LNCaP clone FGC (cell line): ENCODE data around the gene SMYD4.
"Not testable (repeated sequence)": the region's sequence is repeated elsewhere in the genome, so short reads cannot be mapped to it uniquely, and the experiment has no call there.

Source experiments
- DNase-seq: peaks from one replicate; pipeline ENCODE4 v3.0.0-alpha.2; 2011; ENCODE audit warnings: low read depth
- H3K4me3 ChIP-seq: 2 replicates; pipeline ENCODE4 v1.5.1; 2011; ENCODE audit warnings: mild to moderate bottlenecking, low read depth, low read length, control low read depth
- TF ChIP-seq, protein P1 (sequence below): IDR thresholded peaks from 2 replicates; pipeline ENCODE4 v1.5.1; 2012; ENCODE audit warnings: mild to moderate bottlenecking; ENCODE audit not compliant: control insufficient read depth, insufficient read depth; ENCODE audit errors: extremely low read depth

Gene SMYD4

GRCh38 chr17:1750628-1751027, 79.1 kb downstream of the SMYD4 start:
- DNase-seq, result no peak
- TF ChIP-seq, protein P1, sequence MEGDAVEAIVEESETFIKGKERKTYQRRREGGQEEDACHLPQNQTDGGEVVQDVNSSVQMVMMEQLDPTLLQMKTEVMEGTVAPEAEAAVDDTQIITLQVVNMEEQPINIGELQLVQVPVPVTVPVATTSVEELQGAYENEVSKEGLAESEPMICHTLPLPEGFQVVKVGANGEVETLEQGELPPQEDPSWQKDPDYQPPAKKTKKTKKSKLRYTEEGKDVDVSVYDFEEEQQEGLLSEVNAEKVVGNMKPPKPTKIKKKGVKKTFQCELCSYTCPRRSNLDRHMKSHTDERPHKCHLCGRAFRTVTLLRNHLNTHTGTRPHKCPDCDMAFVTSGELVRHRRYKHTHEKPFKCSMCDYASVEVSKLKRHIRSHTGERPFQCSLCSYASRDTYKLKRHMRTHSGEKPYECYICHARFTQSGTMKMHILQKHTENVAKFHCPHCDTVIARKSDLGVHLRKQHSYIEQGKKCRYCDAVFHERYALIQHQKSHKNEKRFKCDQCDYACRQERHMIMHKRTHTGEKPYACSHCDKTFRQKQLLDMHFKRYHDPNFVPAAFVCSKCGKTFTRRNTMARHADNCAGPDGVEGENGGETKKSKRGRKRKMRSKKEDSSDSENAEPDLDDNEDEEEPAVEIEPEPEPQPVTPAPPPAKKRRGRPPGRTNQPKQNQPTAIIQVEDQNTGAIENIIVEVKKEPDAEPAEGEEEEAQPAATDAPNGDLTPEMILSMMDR, result no peak
- no peak overlapping the region for H3K4me3 ChIP-seq

DNA sequence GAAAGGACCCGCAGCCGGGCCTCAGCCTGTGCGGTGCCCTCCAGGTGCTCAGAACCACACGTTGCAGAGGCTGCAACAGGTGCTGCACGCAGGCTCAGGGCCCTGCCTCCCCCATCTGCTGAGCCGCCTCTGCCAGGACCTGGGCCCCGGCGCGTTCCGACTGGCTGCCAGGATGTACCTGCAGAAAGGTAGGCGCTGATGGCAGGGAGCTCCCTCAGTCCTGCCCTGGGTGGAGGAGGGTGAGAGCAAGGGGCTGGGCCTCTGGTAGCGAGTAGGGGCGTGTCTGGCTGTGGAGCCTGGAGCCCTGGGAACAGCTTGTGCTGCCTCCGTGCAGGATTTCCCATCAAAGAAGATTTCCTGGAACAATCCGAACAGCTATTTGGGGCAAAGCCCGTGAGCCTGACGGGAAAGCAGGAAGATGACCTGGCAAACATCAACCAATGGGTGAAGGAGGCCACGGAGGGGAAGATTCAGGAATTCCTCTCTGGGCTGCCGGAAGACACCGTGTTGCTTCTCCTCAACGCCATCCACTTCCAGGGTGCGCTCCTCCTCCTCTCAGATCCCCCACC, 82.6 kb downstream of the SMYD4 start:
- no peak for DNase-seq
- no peak overlapping the region for H3K4me3 ChIP-seq
- TF ChIP-seq, protein P1, result no peak

DNA sequence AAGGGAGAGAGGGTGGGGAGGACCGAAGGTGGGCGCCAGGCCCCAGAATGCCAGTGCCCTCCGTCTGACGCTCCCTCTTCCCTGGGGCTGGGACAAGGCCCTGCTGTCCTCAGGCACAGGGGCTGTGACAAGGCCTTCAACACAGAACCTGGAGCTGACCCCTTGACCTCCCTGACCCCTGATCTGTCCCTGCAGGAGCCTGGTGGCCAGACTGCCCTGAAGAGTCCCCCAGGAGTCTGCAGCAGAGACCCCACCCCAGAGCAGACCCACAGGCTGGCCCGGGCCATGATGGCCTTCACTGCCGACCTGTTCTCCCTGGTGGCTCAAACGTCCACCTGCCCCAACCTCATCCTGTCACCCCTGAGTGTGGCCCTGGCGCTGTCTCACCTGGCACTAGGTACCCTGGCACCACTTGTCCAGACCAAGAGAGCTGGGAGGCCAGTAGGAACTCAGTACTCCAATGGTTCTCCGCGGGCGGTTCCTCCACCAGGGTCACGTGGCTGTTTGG, 84.1 kb downstream of the SMYD4 start:
- no peak for DNase-seq
- H3K4me3 ChIP-seq, result no peak overlapping the region
- TF ChIP-seq, protein P1, result no peak

DNA sequence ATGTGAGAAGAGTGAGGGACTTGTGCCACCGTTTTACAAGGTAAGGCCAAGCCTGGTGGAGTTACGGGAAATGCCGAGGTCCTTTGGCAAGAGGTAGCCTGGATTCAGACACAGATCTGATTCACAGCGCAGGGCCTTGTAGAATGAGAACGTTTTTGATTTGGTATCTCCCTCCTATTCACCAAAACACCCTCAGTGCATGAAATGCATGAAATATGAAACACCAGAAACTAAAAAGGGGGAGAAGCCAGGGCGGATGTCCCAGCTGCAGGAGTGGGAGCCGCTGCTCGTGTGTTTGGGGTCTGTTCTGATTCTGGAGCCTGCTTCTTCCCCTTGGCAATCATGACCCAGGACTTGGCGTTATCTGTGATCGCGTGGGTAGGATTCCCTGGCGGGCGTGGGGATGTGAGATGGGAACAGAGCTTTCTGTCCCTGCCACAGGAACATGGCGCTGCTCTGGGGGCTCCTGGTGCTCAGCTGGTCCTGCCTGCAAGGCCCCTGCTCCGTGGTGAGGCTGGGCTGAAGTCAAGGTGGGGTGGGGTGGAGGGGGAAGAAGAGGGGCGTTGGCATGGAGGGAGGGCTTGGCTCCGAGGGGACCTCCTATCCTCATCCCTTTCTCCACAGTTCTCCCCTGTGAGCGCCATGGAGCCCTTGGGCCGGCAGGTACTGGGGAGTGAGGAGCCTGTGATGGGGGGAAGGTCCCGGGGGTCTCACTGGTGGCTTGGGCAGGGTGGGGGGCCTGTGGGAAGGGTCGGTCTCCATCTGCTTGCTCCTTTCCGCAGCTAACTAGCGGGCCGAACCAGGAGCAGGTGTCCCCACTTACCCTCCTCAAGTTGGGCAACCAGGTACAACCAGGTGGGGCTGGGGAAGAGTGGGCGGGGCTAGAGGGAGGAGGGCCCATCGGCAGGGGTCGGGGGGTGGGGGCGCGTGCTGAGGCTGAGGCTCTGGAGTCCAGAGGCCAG, 84.9 kb downstream of the SMYD4 start:
- TF ChIP-seq, protein P1, result no peak
- no peak overlapping the region for H3K4me3 ChIP-seq
- no peak for DNase-seq

DNA sequence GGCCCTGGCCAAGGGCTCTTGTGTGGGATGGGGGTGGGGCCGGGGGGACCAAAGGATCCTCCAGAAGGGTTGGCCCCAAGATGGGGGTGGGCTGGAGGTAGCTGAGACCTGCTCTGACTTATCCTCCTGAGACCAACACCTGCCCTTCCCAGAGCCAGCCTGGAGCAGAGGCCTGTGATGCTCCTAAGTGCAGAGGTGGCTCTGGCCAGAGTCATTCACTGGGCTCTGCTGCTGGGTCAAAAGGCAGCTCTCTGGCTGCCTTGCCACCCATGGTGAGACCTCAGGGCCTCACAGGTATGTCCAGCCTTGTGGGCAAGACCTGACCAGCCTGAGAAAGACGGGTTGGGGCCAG, 86.6 kb downstream of the SMYD4 start:
- no peak for DNase-seq
- H3K4me3 ChIP-seq, result no peak overlapping the region
- TF ChIP-seq, protein P1, result no peak

DNA sequence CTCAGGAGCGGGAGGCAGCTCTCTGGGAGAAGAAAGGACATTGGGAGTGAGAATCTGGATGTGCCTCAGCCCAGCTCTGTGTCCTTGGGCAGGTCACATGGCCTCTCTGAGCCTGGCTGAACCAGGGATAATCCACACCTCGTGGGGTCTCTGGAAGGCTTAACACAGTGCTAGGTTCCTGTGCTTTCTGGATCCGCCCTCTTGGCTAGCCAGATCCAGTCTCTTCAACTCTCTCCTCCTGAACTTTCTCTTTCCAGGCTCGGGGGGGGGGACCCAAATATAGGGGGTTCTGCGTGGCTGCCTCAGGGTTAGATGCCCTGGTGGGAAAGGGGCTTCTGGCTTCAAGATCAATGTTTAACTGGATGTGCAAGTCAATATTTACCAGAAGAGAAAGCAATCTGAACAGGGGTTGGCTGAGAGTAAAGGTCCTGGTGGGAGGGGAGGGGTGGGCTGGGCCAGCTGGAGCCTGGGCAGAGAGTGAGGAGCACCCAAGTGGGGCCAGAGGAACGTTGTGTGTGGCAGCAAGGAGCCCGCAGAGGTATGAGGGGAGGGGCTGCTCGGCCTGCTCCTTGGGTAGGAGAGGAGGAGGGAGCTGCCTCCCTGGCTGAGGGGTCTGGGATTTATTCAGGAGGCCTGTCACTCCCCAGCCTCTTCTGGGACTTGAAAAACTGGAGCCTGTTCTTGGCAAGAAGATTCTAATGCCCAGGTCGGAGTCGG, 87.2 kb downstream of the SMYD4 start, which contains the start of gene SERPINF2:
Gene SERPINF2 (plus strand): TSS at position 501 of the 717 bp plus-strand sequence. CDS start 2,125 bp downstream, outside the sequence.
- no peak for DNase-seq
- TF ChIP-seq, protein P1, result no peak
- H3K4me3 ChIP-seq, result no peak within 1 kb of the TSS

DNA sequence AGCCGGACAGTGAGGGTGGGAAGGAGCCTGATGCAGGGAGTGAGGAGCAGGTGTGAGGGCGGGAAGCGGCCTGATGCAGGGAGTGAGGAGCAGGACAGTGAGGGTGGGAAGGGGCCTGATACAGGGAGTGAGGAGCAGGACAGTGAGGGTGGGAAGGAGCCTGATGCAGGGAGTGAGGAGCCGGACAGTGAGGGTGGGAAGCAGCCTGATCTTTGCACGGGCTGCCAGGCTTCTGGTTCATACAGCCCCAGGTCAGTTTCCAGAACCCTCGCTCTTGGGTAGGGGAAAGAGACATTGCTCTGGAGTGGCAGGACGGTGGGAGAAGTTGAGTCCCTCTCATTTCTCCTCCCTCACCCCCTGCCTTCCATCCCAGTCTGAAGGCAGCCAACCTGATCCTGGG, 87.8 kb downstream of the SMYD4 start:
- not testable (repeated sequence) for DNase-seq, H3K4me3 ChIP-seq
